ENCODE results near the gene MIAT.
"Not testable (repeated sequence)": the region's sequence is repeated elsewhere in the genome, so short reads cannot be mapped to it uniquely, and the experiment has no call there.

The MIAT gene

DNA sequence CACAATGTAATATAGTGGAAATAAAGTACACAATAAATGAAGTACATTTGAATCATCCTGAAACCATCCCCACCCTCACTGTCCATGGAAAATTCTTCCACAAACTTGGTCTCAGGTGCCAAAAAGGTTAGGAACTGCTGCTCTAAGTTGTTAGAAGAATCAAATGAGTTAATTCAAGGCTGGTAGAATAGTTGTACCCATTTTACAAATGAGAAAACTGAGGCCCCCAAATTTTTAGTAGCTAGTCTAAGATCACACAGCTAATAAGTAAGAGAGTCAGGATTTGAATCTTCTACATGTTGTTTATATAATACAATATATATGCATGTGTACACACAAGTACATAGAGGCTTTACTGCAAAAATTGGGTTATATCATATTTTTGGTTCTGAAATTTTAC, 43.1 kb downstream of the MIAT start:
- no peak for DNase-seq (ENCODE audit: low read depth, low spot score)

DNA sequence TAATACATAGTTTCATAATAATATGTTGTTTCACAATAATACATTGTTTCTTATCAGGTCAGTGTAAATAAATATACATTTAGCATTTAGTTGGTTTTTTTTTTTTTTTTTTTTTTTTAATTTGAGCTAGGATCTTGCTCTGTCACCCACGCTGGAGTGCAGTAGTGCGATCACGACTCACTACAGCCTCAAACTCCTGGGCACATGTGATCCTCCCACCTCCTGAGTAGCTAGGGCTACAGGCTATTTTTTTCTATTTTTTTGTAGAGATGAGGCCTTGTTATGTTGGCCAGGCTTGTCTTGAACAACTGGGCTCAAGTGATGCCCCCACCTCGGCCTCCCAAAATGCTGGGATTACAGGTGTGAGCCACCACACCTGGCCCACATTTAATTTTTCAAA, 43.5 kb downstream of the MIAT start:
- DNase-seq (ENCODE audit: low read depth, low spot score): no peak

DNA sequence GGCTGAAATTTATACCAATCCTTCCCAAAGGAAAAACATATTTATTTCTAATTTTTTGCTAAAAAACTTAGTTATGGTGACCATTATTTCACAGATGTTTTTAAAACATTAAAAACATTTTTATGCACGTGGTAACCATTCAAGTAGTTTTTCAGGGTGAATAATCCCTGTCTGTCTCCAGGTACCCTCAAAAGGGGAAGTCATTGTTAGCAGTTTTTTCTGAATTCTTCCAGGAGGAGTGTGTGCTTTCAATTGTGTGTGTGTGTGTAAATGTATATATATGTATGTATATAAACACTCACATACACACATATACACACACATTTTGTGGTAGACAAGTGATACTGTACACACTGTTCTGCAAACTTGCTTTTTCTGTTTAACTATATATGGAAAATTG, 43.9 kb downstream of the MIAT start:
- no peak for DNase-seq (ENCODE audit: low read depth, low spot score)

DNA sequence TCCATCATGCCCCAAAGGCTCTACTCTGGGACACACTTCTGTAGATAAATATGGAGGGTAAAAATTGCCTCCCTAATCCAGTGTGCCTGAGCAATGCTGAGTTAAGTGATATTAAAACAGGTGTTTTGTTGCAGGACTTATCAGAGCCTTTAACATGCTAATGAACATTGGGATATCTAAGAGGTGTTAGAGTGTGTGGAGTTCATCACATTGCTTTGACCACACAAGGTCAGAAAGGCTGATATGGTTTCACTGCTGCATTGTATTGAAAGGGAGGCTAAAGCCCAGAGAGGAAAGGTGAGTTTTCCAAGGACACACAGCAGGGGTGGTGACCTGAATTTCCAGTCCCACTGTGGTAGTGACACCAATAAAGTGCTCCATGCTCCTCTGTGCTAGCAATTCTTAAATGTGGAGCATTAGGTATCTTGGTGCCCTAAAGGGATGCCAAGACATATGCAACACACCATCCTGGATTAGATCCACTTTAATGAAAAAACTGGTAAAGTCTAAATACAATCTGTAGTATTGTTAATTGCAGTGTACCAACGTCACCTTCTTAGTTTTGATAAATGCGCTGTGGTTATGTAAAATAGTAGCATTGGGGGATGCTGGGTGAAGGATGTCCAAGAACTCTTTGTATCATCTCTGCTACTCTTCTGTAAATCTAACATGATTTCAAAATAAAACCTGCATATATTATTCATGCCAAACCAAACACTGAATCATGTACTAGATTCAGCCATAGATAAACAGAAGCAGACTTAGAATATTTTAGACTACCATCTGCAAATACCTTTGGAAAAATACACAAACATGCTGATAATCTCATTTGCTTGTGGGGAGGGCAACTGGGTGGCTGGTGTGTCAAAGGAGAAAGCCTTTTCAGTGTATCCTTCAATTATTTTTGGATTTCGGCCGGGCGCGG, 45.8 kb downstream of the MIAT start:
- DNase-seq (ENCODE audit: low read depth, low spot score): no peak

DNA sequence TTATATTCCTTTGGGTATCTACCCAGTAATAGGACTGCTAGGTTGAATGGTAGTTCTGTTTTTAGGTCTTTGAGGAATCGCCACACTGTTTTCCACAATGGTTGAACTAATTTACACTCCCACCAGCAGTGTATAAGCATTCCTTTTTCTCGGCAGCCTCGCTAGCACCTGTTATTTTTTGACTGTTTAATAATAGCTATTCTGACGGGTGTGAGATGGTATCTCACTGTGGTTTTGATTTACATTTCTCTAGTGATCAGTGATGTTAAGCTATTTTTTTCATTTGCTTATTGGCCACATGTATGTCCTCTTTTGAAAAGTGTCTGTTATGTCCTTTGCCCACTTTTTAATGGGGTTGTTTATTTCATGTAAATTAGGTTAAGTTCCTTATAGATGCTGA, 48.0 kb downstream of the MIAT start:
- DNase-seq (ENCODE audit: low read depth, low spot score): not testable (repeated sequence)

DNA sequence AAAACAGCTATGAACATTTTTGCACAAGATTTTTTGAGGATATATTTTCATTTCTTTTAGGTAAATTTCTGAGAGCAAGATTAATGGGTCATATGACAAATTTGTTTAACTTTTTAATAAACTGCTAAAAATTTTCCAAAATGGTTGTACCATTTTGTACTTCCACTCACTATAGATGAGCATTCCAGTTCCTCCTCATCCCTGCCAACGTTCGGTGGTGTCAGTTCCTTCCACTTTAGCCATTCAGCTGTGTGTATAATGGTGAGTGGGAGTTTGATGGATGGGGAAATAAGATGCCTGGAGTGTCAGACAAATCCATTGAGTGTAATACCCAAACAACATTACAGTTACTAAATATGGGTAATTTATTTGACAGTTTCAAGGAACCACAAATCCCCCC, 49.7 kb downstream of the MIAT start:
- no peak for DNase-seq (ENCODE audit: low read depth, low spot score)

DNA sequence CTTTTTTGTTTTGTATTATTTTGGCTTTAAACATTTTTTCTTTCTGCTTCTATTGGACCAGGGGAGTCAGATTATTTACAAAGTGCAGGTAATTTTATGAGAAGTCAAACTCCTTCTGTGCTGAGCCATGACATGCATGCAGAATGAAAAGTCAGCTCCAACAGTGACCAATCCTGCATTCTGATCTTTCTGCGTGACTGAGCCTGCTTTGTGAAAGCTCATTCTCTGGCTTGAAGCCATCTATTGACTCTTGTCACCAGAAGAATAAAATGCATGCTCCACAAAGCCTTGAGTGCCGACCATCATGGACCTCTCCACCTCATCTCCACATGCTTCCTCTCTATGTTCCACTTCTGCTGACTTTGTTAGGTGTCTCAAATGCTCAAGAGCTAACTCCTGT, 50.2 kb downstream of the MIAT start:
- DNase-seq (ENCODE audit: low read depth, low spot score): no peak

DNA sequence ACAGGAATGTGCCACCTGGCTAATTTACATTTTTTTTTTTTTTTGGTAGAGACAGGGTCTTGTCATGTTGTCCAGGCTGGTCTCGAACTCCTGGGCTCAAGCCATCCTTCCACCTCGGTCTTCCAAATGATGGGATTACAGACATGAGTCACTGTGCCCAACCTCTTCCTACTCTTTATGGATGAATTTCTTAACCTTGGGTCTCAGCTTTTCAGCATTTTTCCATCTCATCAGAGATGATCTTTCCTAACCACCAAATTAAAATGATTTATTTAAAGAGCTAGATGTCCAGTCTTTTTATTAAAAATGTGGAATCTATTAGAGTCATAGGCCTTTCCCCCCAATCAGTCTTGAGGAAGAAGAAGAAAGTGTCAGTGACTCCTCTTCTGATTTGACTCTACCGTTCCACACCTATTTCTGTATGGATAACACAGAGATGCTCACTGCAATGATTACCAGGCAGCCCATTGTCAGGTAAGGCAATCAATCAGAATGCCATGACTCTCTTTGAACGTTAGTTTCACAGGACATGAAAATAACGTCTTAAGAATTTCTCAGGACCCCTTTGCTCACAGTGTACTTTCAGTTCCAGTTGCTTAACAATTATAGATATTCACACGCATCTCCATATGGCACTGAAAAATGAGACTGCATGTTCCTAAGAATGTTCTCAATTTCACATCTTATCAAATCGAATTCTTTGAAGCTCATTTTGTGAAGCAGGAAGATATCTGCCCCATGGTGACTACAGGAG, 51.0 kb downstream of the MIAT start:
- DNase-seq (ENCODE audit: low read depth, low spot score): no peak

DNA sequence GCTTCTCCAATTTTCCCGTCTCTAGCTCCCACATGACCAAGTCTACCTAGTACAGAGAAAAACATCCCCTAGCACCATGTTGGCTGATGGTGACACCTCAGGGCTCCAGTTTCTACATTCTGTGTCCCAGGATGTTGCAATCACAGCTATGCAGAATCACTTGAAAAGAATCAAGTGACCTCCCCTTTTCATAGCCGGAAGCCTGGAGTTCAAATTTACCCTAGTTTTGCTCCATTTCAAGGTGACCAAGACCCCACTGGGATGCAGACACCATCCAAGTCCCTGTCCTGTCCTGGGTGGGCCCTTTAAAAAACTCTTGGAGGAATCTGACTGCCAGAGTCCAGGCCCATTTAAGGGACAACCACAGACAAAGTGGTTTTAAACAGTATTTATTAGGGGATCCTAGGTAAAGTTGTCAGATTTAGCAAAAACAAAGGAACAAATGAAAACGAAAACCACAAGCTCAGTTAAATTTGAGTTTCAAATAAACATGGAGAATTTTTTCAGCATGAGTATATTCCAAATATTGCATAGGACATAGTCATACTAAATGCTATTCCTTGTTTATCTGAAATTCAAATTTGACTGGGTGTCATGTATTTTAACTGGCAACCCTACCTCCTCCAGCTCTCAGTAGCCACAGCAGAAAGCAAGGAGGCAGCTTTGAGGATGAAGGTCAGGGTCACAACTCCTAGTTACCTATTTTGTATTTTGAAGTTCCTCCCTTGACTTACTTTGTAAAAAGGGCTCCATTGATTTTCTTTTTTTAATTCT, 52.4 kb downstream of the MIAT start:
- DNase-seq (ENCODE audit: low read depth, low spot score): no peak

DNA sequence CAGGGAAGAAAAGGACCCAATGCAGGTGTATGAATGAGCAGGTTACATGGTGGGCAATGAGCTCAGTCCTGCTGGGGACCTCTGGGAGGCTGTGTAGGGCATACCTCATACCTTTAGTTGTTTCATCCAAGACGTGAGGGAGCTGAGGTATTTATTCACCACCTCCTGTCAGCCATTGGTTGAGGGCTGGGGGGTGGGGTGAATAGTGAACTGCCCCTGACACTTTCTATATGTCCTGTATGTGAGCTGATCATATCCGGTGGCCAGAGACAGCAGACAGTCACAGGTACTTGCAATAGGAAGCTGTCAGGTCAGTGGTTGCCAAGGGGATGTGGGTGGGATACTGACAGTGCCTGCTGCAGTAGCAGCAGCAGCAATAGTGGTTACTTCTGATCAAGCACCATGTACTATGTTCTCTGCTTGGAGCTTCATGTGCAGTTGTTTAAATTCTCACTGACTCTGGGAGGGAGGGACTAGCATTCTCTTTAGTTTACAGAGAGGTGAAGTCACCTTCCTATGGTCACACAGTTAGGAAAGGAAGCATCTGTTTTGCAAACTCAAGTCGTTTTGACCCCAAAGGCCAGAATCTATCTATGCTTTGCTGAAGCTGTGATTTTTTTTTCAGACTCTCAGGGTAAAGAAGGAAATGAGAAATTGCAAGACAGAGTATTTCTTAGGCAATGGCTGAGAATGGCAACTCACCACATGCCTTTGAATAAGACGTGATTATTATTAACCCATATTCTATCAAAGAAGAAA, 54.0 kb downstream of the MIAT start:
- DNase-seq (ENCODE audit: low read depth, low spot score): no peak

DNA sequence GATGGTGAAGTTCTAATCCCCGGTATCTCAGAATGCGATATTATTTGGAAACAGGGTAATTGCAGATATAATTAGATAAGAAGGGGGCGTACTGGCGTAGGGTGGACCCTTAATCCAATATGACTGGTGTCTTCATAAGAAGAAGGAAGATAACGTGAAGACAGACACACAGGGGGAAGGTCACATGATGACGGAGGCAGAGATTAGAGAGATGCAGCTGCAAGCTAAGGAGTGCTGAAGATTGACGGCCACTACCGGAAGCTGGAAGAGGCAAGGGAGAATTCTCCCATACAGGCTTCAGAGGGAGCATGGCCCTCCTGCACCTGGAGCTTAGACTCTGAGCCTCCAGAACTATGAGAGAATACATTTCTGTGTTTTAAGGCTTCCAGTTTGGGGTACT, 54.8 kb downstream of the MIAT start:
- no peak for DNase-seq (ENCODE audit: low read depth, low spot score)

DNA sequence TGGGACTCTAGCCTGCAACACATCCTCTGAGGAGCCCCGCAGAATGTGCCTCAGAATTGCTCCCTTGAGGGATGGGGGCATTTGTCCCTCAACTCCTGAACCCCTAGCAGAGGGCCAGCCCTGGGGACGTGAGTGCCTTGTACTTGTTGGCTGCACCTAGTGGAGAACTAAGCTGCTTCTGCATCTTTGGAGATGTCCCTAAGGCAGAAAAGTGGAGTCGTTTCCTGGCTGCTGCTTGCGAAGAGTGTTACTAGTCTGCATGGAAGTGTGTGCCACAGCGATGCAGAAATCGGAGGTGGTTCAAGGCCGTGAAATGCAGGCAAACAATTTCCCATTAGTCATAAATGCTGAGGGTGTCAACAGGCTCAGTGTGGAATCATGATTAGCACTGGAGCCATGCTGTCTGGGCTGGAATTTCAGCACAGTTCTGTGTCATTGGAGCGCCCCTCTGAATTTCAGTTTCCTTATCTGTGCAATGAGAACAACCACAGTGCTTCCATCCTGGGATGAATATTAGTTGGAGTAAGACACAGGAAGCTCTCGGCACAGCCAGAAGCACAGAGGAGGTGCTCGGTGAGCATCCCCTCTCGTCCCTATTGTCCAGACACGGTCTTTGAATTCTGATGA, 56.5 kb downstream of the MIAT start:
- DNase-seq (ENCODE audit: low read depth, low spot score): no peak

DNA sequence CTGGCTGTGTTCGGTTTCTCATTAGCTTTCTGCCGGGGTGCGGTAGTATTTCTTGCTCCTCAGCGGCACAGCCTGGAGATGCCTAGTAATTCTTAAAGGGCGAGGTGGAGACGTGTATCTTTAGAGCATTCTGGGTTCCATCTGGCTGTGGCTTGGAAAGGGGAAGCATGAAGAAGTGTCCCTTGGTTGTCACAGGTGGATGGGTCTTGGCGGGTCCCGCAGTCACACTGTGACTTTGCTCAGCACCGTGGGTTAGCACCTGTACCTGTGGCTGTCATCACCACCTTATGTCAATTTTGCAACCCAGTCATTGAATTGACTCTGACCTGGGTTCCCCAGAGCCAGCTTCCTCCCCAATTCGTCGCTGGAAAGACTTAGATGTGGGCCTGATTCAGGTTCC, 57.6 kb downstream of the MIAT start:
- DNase-seq (ENCODE audit: low read depth, low spot score): no peak

DNA sequence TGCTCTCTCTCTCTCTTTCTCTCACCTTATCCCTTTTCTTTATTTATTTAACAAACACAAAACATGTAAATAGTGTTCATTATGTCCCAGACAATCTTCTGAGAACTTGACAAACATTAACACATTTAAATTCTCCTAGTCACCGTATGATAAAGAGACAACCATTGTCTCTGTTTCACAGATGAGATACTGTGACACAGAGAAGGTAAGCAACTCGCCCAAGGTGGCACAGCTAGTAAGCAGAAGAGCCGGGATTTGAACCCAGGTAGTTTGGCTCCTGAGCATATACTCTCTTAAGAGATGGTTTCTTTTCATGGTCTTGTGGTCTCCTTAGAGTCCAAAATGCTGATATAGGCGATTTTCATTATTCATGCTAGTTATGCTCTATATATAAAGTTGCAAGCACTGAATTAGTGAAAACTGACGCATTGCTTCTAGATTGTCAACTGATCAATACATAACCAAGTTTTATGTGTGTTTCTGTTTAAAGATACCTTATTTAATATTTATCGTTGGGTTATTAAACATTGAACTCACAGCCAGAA, 58.1 kb downstream of the MIAT start:
- no peak for DNase-seq (ENCODE audit: low read depth, low spot score)

DNA sequence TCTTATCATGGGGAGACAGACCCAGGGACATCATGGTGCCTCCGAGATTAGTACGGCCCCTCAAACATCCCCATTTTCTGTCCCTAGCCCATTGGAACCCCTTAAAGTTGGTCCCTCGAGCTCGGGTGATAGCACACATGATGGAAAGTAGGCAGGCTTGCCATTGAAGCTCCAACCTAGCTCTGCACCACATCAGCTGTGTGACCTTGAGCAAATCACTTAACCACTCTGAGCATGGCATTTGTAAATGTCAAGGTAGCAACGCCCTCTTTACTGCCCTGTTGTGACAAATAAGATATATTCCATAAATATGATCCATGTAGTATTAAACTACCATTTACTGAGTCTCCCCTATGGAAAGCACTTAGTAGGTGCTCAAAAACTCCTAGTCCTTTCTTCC, 61.1 kb downstream of the MIAT start:
- no peak for DNase-seq (ENCODE audit: low read depth, low spot score)

DNA sequence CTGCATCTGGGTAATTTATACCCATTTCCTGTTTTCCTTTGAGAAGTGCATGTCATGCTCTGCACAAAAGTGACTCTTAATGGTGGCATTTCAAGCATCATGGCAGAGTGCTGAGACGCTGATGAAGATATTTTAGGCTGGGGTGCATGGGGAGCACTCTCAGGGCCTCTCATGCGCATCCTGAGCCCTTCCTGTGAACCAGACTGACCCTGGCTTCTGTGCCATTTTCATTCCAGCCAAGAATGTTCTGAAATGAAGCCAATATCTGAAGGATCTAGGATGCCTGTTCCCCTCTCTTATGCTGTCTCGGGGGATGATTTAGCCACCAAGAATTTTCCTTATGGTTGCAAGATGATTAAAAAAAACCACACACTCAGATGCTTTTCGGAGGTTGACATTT, 61.5 kb downstream of the MIAT start:
- DNase-seq (ENCODE audit: low read depth, low spot score): no peak

DNA sequence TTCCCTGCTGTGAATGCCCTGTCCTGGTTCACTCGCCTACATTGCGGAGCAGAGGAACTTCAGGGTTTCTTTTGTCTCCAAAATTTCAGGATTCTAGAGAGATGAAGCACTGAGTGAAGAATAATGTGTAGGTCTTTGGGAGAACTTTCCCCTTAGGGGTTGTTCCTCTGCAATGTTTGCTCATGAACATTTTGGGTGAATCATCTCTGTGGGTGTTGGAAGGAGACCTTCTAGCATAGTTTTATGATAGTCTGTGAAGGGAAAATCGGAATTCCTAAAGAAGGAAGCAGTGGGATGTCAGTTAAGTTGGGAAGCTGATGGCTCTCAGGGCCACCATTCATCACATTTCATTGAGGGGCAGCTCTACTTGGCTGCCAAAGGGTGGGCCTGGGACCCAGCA, 64.8 kb downstream of the MIAT start:
- no peak for DNase-seq (ENCODE audit: low read depth, low spot score)

DNA sequence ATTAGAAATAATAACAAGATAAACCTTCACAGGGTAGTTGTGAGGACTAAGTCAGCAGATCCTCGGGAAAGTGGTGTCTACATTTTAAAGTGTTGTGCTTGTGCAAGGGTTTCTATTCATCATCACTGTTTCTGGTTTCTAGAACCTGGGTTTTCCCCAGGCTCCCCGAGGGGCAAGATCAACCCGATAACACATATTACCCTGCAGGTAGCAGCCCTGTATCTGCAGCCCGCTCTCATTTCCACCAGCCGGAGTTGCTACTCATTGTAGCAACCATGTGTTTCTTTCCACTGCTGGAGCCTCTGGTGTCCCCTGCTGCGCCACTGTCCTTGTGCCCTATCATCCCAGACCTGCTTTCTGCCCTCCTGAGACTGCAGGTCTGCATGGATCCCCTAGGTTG, 67.0 kb downstream of the MIAT start:
- DNase-seq (ENCODE audit: low read depth, low spot score): no peak

DNA sequence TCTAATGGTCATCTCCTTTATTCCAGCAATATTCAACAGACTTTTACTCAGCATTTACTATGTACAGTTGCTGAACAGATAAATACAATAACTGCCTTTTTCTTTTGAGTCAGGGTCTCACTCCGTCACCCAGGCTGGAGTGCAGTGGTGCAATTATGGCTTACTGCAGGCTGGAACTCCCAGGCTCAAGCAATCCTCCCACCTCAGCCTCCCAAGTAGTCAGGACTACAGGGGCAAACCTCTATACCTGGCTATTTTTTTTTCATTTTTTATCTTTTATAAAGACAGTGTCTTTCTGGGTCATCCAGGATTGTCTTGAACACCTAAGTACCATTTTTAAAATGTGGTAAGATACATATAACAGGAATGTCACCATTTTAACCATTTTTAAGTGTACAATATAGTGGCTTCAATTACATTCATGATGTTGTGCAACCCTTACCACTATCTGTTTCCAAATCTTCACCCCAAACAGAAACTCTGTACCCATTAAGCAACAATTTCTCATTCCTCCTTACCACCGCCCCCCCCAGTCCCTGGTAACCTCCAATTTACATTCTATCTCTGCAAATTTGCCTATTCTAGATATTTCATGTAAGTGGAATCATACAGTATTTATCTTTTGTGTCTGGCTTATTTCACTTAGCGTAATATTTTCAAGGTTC, 67.8 kb downstream of the MIAT start:
- no peak for DNase-seq (ENCODE audit: low read depth, low spot score)

Measured in iPS DF 19.7 (cell line).